H1 (cell line): ENCODE measurements around the gene MEF2C. TPM values are rescaled to one million over a fixed set of nuclear protein-coding genes. Genes with fewer than 3 reads are reported as not detected.

Experiments used
- CTCF ChIA-PET: fragments of 300-600 bp; sonication (Branson Sonifier 250); formaldehyde crosslinking; loops from one replicate; lab custom pipeline; 2021; ENCODE audit not compliant: partially characterized antibody; lab: Charles Lee
- POLR2A ChIA-PET: fragments of 300-600 bp; sonication (Branson Sonifier 250); formaldehyde crosslinking; loops from one replicate; lab custom pipeline; 2021; ENCODE audit warnings: inconsistent platforms; ENCODE audit not compliant: partially characterized antibody; lab: Charles Lee
- DNase-seq, 2 experiments: peaks; one replicate each; pipeline versions ENCODE4 v3.0.0 to v3.0.0-alpha.2; 2010 to 2022; ENCODE audit warnings: low spot score in 2 of 2, low read depth in 1 of 2, mixed read lengths in 1 of 2
- FAIRE-seq: peaks from 2 replicates; lab custom pipeline; 2011; peaks lifted over from hg19 to GRCh38; lab: Jason Lieb, UNC
- H2AFZ ChIP-seq: 2 replicates; pipeline ENCODE4 v1.8.1; 2012; ENCODE audit warnings: low read length, inconsistent platforms
- H2AK5ac ChIP-seq: 2 replicates; pipeline ENCODE4 v1.6.1; 2013; ENCODE audit warnings: low read depth, low read length
- H2BK120ac ChIP-seq: replicated peaks from 2 replicates; pipeline ENCODE3; 2013; ENCODE audit warnings: low read depth, low read length, inconsistent platforms
- H2BK12ac ChIP-seq: 2 replicates; pipeline ENCODE4 v1.6.1; 2013; ENCODE audit warnings: low read depth, low read length
- H2BK15ac ChIP-seq: 2 replicates; pipeline ENCODE4 v1.6.1; 2013; ENCODE audit warnings: low read length
- H2BK20ac ChIP-seq: 2 replicates; pipeline ENCODE4 v1.6.1; 2013; ENCODE audit warnings: low read length
- H2BK5ac ChIP-seq: 2 replicates; pipeline ENCODE4 v1.6.1; 2013; ENCODE audit warnings: low read depth, low read length
- H3K14ac ChIP-seq: 2 replicates; pipeline ENCODE4 v1.6.1; 2013; ENCODE audit warnings: inconsistent platforms; ENCODE audit not compliant: insufficient read length
- H3K18ac ChIP-seq: 2 replicates; pipeline ENCODE4 v1.6.1; 2013; ENCODE audit warnings: low read length; ENCODE audit errors: extremely low read depth
- H3K23ac ChIP-seq: 2 replicates; pipeline ENCODE4 v1.6.1; 2013; ENCODE audit warnings: inconsistent platforms; ENCODE audit not compliant: insufficient read length
- H3K23me2 ChIP-seq: 2 replicates; pipeline ENCODE4 v1.6.1; 2013; ENCODE audit warnings: low read depth, low read length
- H3K27ac ChIP-seq: 2 replicates; pipeline ENCODE4 v1.6.1; 2011; ENCODE audit warnings: low read depth, low read length, inconsistent platforms
- H3K27me3 ChIP-seq, 4 experiments: replicated peaks in 1 of 4; 1 replicate in 1 of 4; 2 replicates in 3 of 4; pipeline versions ENCODE4 v1.6.1 to v1.8.1; 2011 to 2013; ENCODE audit warnings: low read length in 3 of 4, mild to moderate bottlenecking in 3 of 4, inconsistent platforms in 2 of 4, mixed read lengths in 2 of 4, moderate library complexity in 1 of 4; ENCODE audit not compliant: control insufficient read depth in 3 of 4, insufficient read depth in 3 of 4; ENCODE audit errors: extremely low read depth in 1 of 4
- H3K36me3 ChIP-seq, 4 experiments: 2 replicates each; pipeline versions ENCODE4 v1.6.1 to v1.8.1; 2011 to 2013; ENCODE audit warnings: mild to moderate bottlenecking in 4 of 4, low read length in 3 of 4, moderate library complexity in 2 of 4, control low read depth in 1 of 4, inconsistent platforms in 1 of 4; ENCODE audit not compliant: insufficient read depth in 4 of 4, control insufficient read depth in 2 of 4
- H3K4ac ChIP-seq: replicated peaks from 2 replicates; pipeline ENCODE3; 2013; ENCODE audit warnings: low read length, low read depth, mixed read lengths, inconsistent platforms; ENCODE audit not compliant: insufficient read length
- H3K4me1 ChIP-seq, 4 experiments: replicated peaks in 1 of 4; 1 replicate in 1 of 4; 2 replicates in 3 of 4; pipeline versions ENCODE4 v1.6.1 to v1.8.1; 2011 to 2013; ENCODE audit warnings: low read length in 3 of 4, inconsistent platforms in 2 of 4, mixed read lengths in 1 of 4; ENCODE audit not compliant: insufficient read depth in 4 of 4, control insufficient read depth in 3 of 4
- H3K4me2 ChIP-seq, 2 experiments: 2 replicates each; pipeline versions ENCODE4 v1.6.1 to v1.8.1; 2011 to 2013; ENCODE audit warnings: low read depth in 2 of 2, low read length in 2 of 2, control low read depth in 1 of 2, inconsistent platforms in 1 of 2, mild to moderate bottlenecking in 1 of 2; ENCODE audit not compliant: insufficient read depth in 1 of 2
- H3K4me3 ChIP-seq, 4 experiments: fragments of 200-600, 300-600 bp in 1 of 4; sonication (generic), shearing (Covaris generic), sonication (Bioruptor Twin) in 1 of 4; 2 replicates each; pipeline versions ENCODE4 v1.5.1 to v1.8.1; 2011 to 2016; ENCODE audit warnings: low read length in 4 of 4, low read depth in 3 of 4, control low read depth in 2 of 4, inconsistent platforms in 2 of 4, mild to moderate bottlenecking in 2 of 4, mixed read lengths in 1 of 4, moderate library complexity in 1 of 4; ENCODE audit not compliant: insufficient read depth in 2 of 4; ENCODE audit errors: extremely low read depth in 1 of 4
- H3K56ac ChIP-seq: replicated peaks from 2 replicates; pipeline ENCODE3; 2013; ENCODE audit warnings: low read depth, mild to moderate bottlenecking, mixed read lengths, low read length, inconsistent platforms; ENCODE audit not compliant: insufficient read length
- H3K79me1 ChIP-seq: 2 replicates; pipeline ENCODE4 v1.6.1; 2013; ENCODE audit warnings: low read depth, low read length, control low read depth
- H3K79me2 ChIP-seq, 2 experiments: 2 replicates each; pipeline versions ENCODE4 v1.6.1 to v1.8.1; 2012 to 2013; ENCODE audit warnings: low read length in 2 of 2, mild to moderate bottlenecking in 2 of 2, inconsistent platforms in 1 of 2; ENCODE audit not compliant: insufficient read depth in 2 of 2, control insufficient read depth in 1 of 2
- H3K9ac ChIP-seq, 4 experiments: replicated peaks in 1 of 4; 1 replicate in 1 of 4; 2 replicates in 3 of 4; pipeline versions ENCODE4 v1.6.1 to v1.8.1; 2011 to 2013; ENCODE audit warnings: low read depth in 3 of 4, low read length in 3 of 4, control low read depth in 2 of 4, mild to moderate bottlenecking in 2 of 4, moderate library complexity in 2 of 4, inconsistent platforms in 1 of 4; ENCODE audit errors: extremely low read depth in 1 of 4
- H3K9me3 ChIP-seq, 2 experiments: 2 replicates each; pipeline versions ENCODE4 v1.6.1 to v1.8.1; 2012 to 2013; ENCODE audit warnings: mild to moderate bottlenecking in 2 of 2, moderate library complexity in 2 of 2, control low read depth in 1 of 2, inconsistent platforms in 1 of 2, low read depth in 1 of 2, low read length in 1 of 2, mixed read lengths in 1 of 2; ENCODE audit not compliant: insufficient read depth in 2 of 2
- H4K20me1 ChIP-seq, 2 experiments: replicated peaks in 1 of 2; 2 replicates each; pipeline versions ENCODE3 to v1.8.1; 2011 to 2013; ENCODE audit warnings: inconsistent platforms in 2 of 2, low read length in 2 of 2, mild to moderate bottlenecking in 1 of 2; ENCODE audit not compliant: insufficient read depth in 2 of 2, control insufficient read depth in 1 of 2
- H4K5ac ChIP-seq: 2 replicates; pipeline ENCODE4 v1.6.1; 2013; ENCODE audit warnings: low read length, low read depth, mixed read lengths, inconsistent platforms; ENCODE audit not compliant: insufficient read length
- H4K8ac ChIP-seq: 2 replicates; pipeline ENCODE4 v1.8.0; 2013; ENCODE audit warnings: mild to moderate bottlenecking, moderate library complexity, low read length, inconsistent platforms; ENCODE audit not compliant: insufficient read depth; ENCODE audit errors: extremely low read depth
- H4K91ac ChIP-seq: replicated peaks from 2 replicates; pipeline ENCODE3; 2013; ENCODE audit warnings: low read length, mixed read lengths, inconsistent platforms; ENCODE audit not compliant: insufficient read length
- CBX5 ChIP-seq: fragments of 300-800, 300-1000 bp; sonication (generic); IDR thresholded peaks from 2 replicates; pipeline ENCODE4 v1.7.1; 2016; ENCODE audit warnings: antibody characterized with exemption, low read length, low read depth
- TCF12 ChIP-seq: IDR thresholded peaks from 2 replicates; pipeline ENCODE4 v1.6.1; 2011; ENCODE audit warnings: low read depth, mild to moderate bottlenecking, low read length
- WGBS, 2 experiments: shearing (Covaris generic) in 1 of 2; methylation state at CpG; one replicate each; pipeline versions ENCODE4 v1.1.6 to v1.1.7; 2013 to 2015; ENCODE audit warnings: low lambda C conversion rate in 2 of 2, mixed read lengths in 2 of 2, inconsistent platforms in 1 of 2, low coverage in 1 of 2, missing lambda C conversion rate in 1 of 2; ENCODE audit not compliant: insufficient replicate concordance in 2 of 2, insufficient coverage in 1 of 2, insufficient read length in 1 of 2; ENCODE audit errors: extremely low coverage in 1 of 2, missing lambda C conversion rate in 1 of 2; 5-methylcytosine and 5-hydroxymethylcytosine counted together
- polyA plus RNA-seq, 7 experiments: library from polyadenylated mRNA; depleted of rRNA in 3 of 7; stranded (reverse) in 5 of 7; unstranded in 2 of 7; fragments of >200 nt in 5 of 7; fragments of 200-250 nt in 2 of 7; gene quantifications; 1 replicate in 5 of 7; 2 replicates in 1 of 7; 4 replicates in 1 of 7; pipeline versions ENCODE4 v1.2.1 to v1.2.3, GENCODE V29; 2011 to 2013; ENCODE audit warnings: missing spikeins in 2 of 7, mixed read lengths in 2 of 7
- total RNA-seq: library from RNA; stranded (reverse); fragmentation: NEBNext Ultra II Directional; extraction: Animal tissue kit (Norgen Biotek cat#: 25700); gene quantifications from 2 replicates; pipeline ENCODE4 v1.2.1, GENCODE V29; 2021
- TF ChIP-seq, protein P1 (sequence below): IDR thresholded peaks from 2 replicates; pipeline ENCODE4 v1.6.1; 2012; ENCODE audit warnings: inconsistent platforms

MEF2C gene
- total and polyA plus RNA-seq, 2 of the 8 experiments (the other 6 are each of a cell fraction or from before 2014, with no cell fraction given): 0.59 to 0.99 TPM

DNA sequence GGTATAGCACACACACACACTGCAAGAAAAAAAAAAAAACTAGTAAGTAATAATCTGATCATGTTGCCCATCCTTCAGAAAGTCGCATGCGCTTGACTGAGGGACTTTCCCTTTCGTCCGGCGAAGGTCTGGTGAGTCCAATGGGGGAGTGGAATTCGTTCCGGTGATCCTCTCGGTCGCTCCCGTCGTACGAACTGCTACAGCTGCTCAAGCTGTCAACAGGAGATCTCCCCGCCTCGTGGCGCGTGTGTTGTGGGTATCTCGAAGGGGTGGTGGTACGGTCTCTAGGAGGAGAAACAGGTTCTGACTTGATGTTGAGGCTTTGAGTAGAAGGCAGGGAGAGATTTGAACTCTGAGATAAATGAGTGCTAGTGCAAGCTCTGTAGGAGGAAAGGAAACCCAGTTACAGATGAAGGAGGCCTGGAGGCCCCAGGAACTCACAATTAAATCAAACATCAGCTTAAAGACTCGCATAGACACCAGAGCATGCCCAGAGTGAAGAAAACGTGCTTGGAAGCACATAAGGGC is 160.4 kb downstream of the MEF2C start:
- Histone ChIP-seq H3K23ac (no peak overlapping the region), H4K20me1 (no peaks in the 10 kb centered on the region), H3K9me3 (no peaks in the 10 kb centered on the region), H3K4me3 (peak overlapping the region in 1 of 4 experiments; percentile 38; a peak in 2 of 8 replicates), H2BK20ac (0 out of 2 replicates have a peak overlapping the region, but pooled peaks have one; percentile 23), H3K27me3 (peaks cover 0 to 2% (median 0%) of the 10 kb centered on the region in 4 experiments; a peak in 1 of 7 replicates), H3K56ac (no peak overlapping the region), H3K36me3 (no peaks in the 10 kb centered on the region), H2BK120ac (no peak overlapping the region), H2BK12ac (no peak overlapping the region; the same call in 1 of the 2 replicates), H3K4ac (no peak overlapping the region), H4K5ac (no peak overlapping the region), H2AFZ (peak overlapping the region; percentile 93), H4K8ac (no peak overlapping the region), H3K4me1 (peaks cover 2 to 3% (median 3%) of the 10 kb centered on the region in 4 experiments; a peak in 6 of 7 replicates), H4K91ac (no peak overlapping the region), H3K18ac (peak overlapping the region; percentile 53), H3K14ac (no peak overlapping the region), H3K27ac (no peak overlapping the region), H3K9ac (no peak overlapping the region), H3K4me2 (peak overlapping the region; percentile 57 to 64), H2BK15ac (no peak overlapping the region; the same call in 1 of the 2 replicates), H3K79me2 (no peaks in the 10 kb centered on the region), H3K23me2 (no peaks in the 10 kb centered on the region), H3K79me1 (no peaks in the 10 kb centered on the region), H2AK5ac (no peak overlapping the region), H2BK5ac (no peak overlapping the region)
- CTCF ChIA-PET: interaction anchor here (0.6 to 9.0 kb wide), 10 partner anchors 9 to 1458 kb away, joined by 3 to 86 read pairs (median 11); no protein-coding TSS in a partner anchor
- FAIRE-seq (no peak), DNase-seq (no peak)
- POLR2A ChIA-PET: interaction anchor here (0.6 kb wide), 2 partner anchors 89 to 1677 kb away, joined by 3 read pairs; no protein-coding TSS in a partner anchor
- TF ChIP-seq, protein P1, sequence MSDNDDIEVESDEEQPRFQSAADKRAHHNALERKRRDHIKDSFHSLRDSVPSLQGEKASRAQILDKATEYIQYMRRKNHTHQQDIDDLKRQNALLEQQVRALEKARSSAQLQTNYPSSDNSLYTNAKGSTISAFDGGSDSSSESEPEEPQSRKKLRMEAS: peak; percentile 62
- TF ChIP-seq TCF12 (no peak), CBX5 (no peak)
- WGBS, 2 experiments: 48% methylated on average over 20 of the region's 20 CpGs; no CpG with 5 or more reads in 1 of the 2 experiments
